Neural cell (in vitro differentiated cells): ENCODE data around the gene ITIH4. TPM values are rescaled to one million over a fixed set of nuclear protein-coding genes. Genes with fewer than 3 reads are reported as not detected.

Experiments used
- H2AFZ ChIP-seq: fragments of 200-600, 300-800 bp; sonication (generic), shearing (Covaris generic); 2 replicates; pipeline ENCODE4 v1.6.0; 2014; ENCODE audit warnings: low read depth, mild to moderate bottlenecking, antibody characterized with exemption, low read length, moderate library complexity
- H3F3A ChIP-seq: fragments of 200-600 bp; shearing (Covaris generic); 2 replicates; pipeline ENCODE4 v1.6.1; 2016; ENCODE audit warnings: mild to moderate bottlenecking, moderate library complexity, mixed read lengths, antibody characterized with exemption, low read length; ENCODE audit not compliant: insufficient read depth, poor library complexity, severe bottlenecking
- H3K27ac ChIP-seq: fragments of 200-600, 300-800 bp; sonication (generic), shearing (Covaris generic); 2 replicates; pipeline ENCODE4 v1.5.1; 2014; ENCODE audit warnings: mild to moderate bottlenecking, low read length, moderate library complexity
- H3K27me3 ChIP-seq: fragments of 300-800, 200-600 bp; sonication (generic), shearing (Covaris generic); 2 replicates; pipeline ENCODE4 v1.6.0; 2014; ENCODE audit warnings: mild to moderate bottlenecking, low read depth, low read length, moderate library complexity; ENCODE audit not compliant: insufficient read depth
- H3K36me3 ChIP-seq: fragments of 300-800, 200-600 bp; sonication (generic), shearing (Covaris generic); 2 replicates; pipeline ENCODE4 v1.5.1; 2014; ENCODE audit warnings: mild to moderate bottlenecking, antibody characterized with exemption, low read length, moderate library complexity; ENCODE audit not compliant: insufficient read depth
- H3K4me2 ChIP-seq: fragments of 300-800, 200-600 bp; sonication (generic), shearing (Covaris generic); 2 replicates; pipeline ENCODE4 v1.6.0; 2014; ENCODE audit warnings: mild to moderate bottlenecking, low read length
- H3K4me3 ChIP-seq: fragments of 300-800, 200-600 bp; sonication (generic), shearing (Covaris generic); 2 replicates; pipeline ENCODE4 v1.5.1; 2014; ENCODE audit warnings: mild to moderate bottlenecking, low read length, moderate library complexity
- H3K79me2 ChIP-seq: fragments of 200-600 bp; shearing (Covaris generic); replicated peaks from 2 replicates; pipeline ENCODE4 v1.6.0; 2014; ENCODE audit warnings: mild to moderate bottlenecking, low read length, moderate library complexity; ENCODE audit not compliant: insufficient read depth
- H3K9ac ChIP-seq: fragments of 300-800, 200-600 bp; sonication (generic), shearing (Covaris generic); 2 replicates; pipeline ENCODE4 v1.6.1; 2016; ENCODE audit warnings: mild to moderate bottlenecking, low read length, mixed read lengths
- H3K9me2 ChIP-seq: fragments of 200-600 bp; shearing (Covaris generic); 2 replicates; pipeline ENCODE4 v1.6.1; 2016; ENCODE audit warnings: mild to moderate bottlenecking, low read length, mixed read lengths; ENCODE audit not compliant: insufficient read depth
- H3K9me3 ChIP-seq: fragments of 200-600, 300-800 bp; sonication (generic), shearing (Covaris generic); 2 replicates; pipeline ENCODE4 v1.6.1; 2016; ENCODE audit warnings: mild to moderate bottlenecking, mixed run types, low read length, moderate library complexity, mixed read lengths
- H4K20me1 ChIP-seq: fragments of 200-600 bp; shearing (Covaris generic); 2 replicates; pipeline ENCODE4 v1.6.1; 2016; ENCODE audit warnings: mild to moderate bottlenecking, mixed run types; ENCODE audit not compliant: insufficient read depth
- EP300 ChIP-seq: fragments of 450-650 bp; conservative IDR thresholded peaks from 2 replicates; pipeline ENCODE4 v1.6.1; 2014; ENCODE audit warnings: antibody characterized with exemption, mild to moderate bottlenecking, moderate library complexity; ENCODE audit not compliant: poor library complexity, severe bottlenecking
- EZH2 ChIP-seq: fragments of 200-600, 300-800 bp; shearing (Covaris generic), sonication (generic); IDR thresholded peaks from 2 replicates; pipeline ENCODE4 v1.6.1; 2014; ENCODE audit warnings: antibody characterized with exemption, low read length, borderline replicate concordance, mild to moderate bottlenecking; ENCODE audit not compliant: insufficient read depth, poor library complexity, severe bottlenecking
- MXI1 ChIP-seq: fragments of 450-650 bp; conservative IDR thresholded peaks from 2 replicates; pipeline ENCODE4 v1.6.1; 2014; ENCODE audit warnings: antibody characterized with exemption, mild to moderate bottlenecking; ENCODE audit not compliant: poor library complexity, severe bottlenecking
- POLR2AphosphoS5 ChIP-seq: IDR thresholded peaks from 2 replicates; pipeline ENCODE4 v1.6.1; 2012
- RAD21 ChIP-seq: fragments of 450-650 bp; conservative IDR thresholded peaks from 2 replicates; pipeline ENCODE4 v1.6.1; 2014; ENCODE audit warnings: antibody characterized with exemption, mild to moderate bottlenecking, moderate library complexity
- REST ChIP-seq: IDR thresholded peaks from 2 replicates; pipeline ENCODE4 v1.6.1; 2012; ENCODE audit warnings: borderline replicate concordance
- SMC3 ChIP-seq: fragments of 450-650 bp; conservative IDR thresholded peaks from 2 replicates; pipeline ENCODE4 v1.6.1; 2014; ENCODE audit warnings: antibody characterized with exemption, mild to moderate bottlenecking, moderate library complexity; ENCODE audit not compliant: poor library complexity
- TAF1 ChIP-seq: IDR thresholded peaks from 2 replicates; pipeline ENCODE4 v1.6.1; 2012; ENCODE audit warnings: low read depth
- polyA plus RNA-seq: library from polyadenylated mRNA; depleted of rRNA; stranded (reverse); fragments of >200 nt; gene quantifications from 2 replicates; pipeline ENCODE4 v1.2.3, GENCODE V29; 2014
- TF ChIP-seq, protein P1 (sequence below): fragments of 450-650 bp; IDR thresholded peaks from 2 replicates; pipeline ENCODE4 v1.5.1; 2014; ENCODE audit warnings: antibody characterized with exemption, mild to moderate bottlenecking, moderate library complexity; ENCODE audit not compliant: poor library complexity, severe bottlenecking

The ITIH4 gene
- polyA plus RNA-seq, 1 donor from 2014 or later: 16.3 TPM

DNA sequence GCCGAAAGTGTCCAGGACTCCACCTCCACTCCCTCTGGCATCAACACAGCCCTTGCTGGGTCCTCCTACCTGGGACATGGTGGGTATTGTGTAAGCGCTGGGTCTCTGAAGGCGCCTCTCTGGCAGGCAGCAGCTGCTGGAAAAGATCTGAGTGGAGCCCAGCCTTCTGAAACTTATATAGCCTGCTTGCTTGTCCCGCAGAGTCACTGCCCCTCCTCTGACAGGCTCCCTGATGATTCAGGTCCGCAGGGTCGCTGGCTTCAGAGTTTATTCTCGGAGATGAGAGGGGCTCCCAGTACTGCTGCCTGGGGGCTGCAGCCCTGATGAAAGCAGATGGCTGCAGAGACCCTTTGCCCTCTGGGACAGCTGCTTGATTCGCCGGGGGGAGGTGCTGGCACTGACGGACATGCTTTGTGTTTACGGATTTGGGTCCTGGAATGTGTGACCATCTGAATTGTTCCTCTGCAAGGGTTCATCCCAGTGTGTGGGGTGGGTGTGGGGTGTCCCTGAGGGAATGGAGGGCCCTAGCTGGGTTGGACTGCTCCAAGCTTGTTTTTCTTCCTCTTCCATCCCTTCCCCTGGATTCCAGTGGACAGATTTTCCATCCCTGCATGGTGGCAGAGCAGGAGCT is 4.5 kb upstream of the ITIH4 start, which contains the start of gene MUSTN1:
Gene MUSTN1 (minus strand): TSS at position 149 of the 631 bp plus-strand sequence. CDS start 71 bp downstream, at position 78.
- Histone ChIP-seq H3K27me3 (no peaks in the 10 kb centered on the region), H3K9me3 (no peaks in the 10 kb centered on the region), H3K27ac (no peak within 1 kb of the TSS), H3K4me2 (no peak within 1 kb of the TSS), H4K20me1 (no peaks in the 10 kb centered on the region), H3K4me3 (no peak within 1 kb of the TSS), H2AFZ (no peak within 1 kb of the TSS), H3K9me2 (no peaks in the 10 kb centered on the region), H3K9ac (no peak within 1 kb of the TSS), H3K79me2 (no peaks in the 10 kb centered on the region), H3F3A (no peaks in the 10 kb centered on the region), H3K36me3 (peaks cover 5% of the 10 kb centered on the region)
- TF ChIP-seq EP300: no peak
- TF ChIP-seq, protein P1, sequence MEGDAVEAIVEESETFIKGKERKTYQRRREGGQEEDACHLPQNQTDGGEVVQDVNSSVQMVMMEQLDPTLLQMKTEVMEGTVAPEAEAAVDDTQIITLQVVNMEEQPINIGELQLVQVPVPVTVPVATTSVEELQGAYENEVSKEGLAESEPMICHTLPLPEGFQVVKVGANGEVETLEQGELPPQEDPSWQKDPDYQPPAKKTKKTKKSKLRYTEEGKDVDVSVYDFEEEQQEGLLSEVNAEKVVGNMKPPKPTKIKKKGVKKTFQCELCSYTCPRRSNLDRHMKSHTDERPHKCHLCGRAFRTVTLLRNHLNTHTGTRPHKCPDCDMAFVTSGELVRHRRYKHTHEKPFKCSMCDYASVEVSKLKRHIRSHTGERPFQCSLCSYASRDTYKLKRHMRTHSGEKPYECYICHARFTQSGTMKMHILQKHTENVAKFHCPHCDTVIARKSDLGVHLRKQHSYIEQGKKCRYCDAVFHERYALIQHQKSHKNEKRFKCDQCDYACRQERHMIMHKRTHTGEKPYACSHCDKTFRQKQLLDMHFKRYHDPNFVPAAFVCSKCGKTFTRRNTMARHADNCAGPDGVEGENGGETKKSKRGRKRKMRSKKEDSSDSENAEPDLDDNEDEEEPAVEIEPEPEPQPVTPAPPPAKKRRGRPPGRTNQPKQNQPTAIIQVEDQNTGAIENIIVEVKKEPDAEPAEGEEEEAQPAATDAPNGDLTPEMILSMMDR: no peak
- TF ChIP-seq REST: no peak
- no peak for TF ChIP-seq TAF1
- no peak for TF ChIP-seq POLR2AphosphoS5
- no peak for TF ChIP-seq EZH2
- TF ChIP-seq SMC3: no peak
- no peak for TF ChIP-seq MXI1
- no peak for TF ChIP-seq RAD21

- no peaks in the 10 kb centered on the region for H3K27me3 ChIP-seq
- no peaks in the 10 kb centered on the region for H3K9me2 ChIP-seq
- no peak overlapping the region for H3K9ac ChIP-seq
- TF ChIP-seq TAF1: no peak
- TF ChIP-seq EP300: no peak
- TF ChIP-seq EZH2: no peak
- TF ChIP-seq SMC3: no peak
- TF ChIP-seq MXI1: no peak
- TF ChIP-seq, protein P1: no peak
- no peak for TF ChIP-seq POLR2AphosphoS5
- no peak for TF ChIP-seq REST
- no peak for TF ChIP-seq RAD21
- no peak overlapping the region for H2AFZ ChIP-seq
- H3K27ac ChIP-seq: no peak overlapping the region
- no peaks in the 10 kb centered on the region for H4K20me1 ChIP-seq
- no peaks in the 10 kb centered on the region for H3K9me3 ChIP-seq
- H3K79me2 ChIP-seq: no peaks in the 10 kb centered on the region
- no peak overlapping the region for H3K4me3 ChIP-seq
- no peak overlapping the region for H3K4me2 ChIP-seq
- no peaks in the 10 kb centered on the region for H3F3A ChIP-seq
- peaks cover 5% of the 10 kb centered on the region for H3K36me3 ChIP-seq
Measured at GRCh38 chr3:52833202-52833601, 2.7 kb upstream of the ITIH4 start.
